BLaER1 treated with 17β-estradiol and CSF1 and Interleukin-3, amounts not matched to agents 10 nM and 100 nM (cell line): Measurements from ENCODE around the gene OAF.
A peak's percentile ranks its signal among the peaks of the same experiment; 100 is the strongest.

ENCODE experiments used
- H3K27ac ChIP-seq, 11 experiments: shearing (Covaris generic); formaldehyde crosslinking; 2 replicates each; pipeline ENCODE4 v1.8.1; 2022
- H3K27me3 ChIP-seq, 11 experiments: shearing (Covaris generic); formaldehyde crosslinking; 2 replicates each; pipeline ENCODE4 v1.8.1; 2022
- H3K36me3 ChIP-seq, 11 experiments: shearing (Covaris generic); formaldehyde crosslinking; 2 replicates each; pipeline ENCODE4 v1.8.1; 2022
- H3K4me1 ChIP-seq, 10 experiments: shearing (Covaris generic); formaldehyde crosslinking; 2 replicates each; pipeline ENCODE4 v1.8.1; 2022
- H3K4me2 ChIP-seq, 11 experiments: shearing (Covaris generic); formaldehyde crosslinking; 2 replicates each; pipeline ENCODE4 v1.8.1; 2022
- H3K4me3 ChIP-seq, 10 experiments: shearing (Covaris generic); formaldehyde crosslinking; 2 replicates each; pipeline ENCODE4 v1.8.1; 2022
- H3K9ac ChIP-seq, 11 experiments: shearing (Covaris generic); formaldehyde crosslinking; 2 replicates each; pipeline ENCODE4 v1.8.1; 2022
- H3K9me3 ChIP-seq, 11 experiments: shearing (Covaris generic); formaldehyde crosslinking; replicated peaks in 1 of 11; 2 replicates each; pipeline ENCODE4 v1.8.1; 2022
- H4K20me1 ChIP-seq, 11 experiments: shearing (Covaris generic); formaldehyde crosslinking; 2 replicates each; pipeline ENCODE4 v1.8.1; 2022
- Cebpa-rat ChIP-seq, 11 experiments: shearing (Covaris generic); IDR thresholded peaks; 2 replicates each; pipeline ENCODE4 v1.8.1; 2022

The OAF gene

GRCh38 chr11:120219938-120220746, 9.3 kb downstream of the OAF start:
- Histone ChIP-seq H3K9me3 (no peaks in the 10 kb centered on the region), H3K9ac (no peak overlapping the region)

GRCh38 chr11:120220747-120221037, 9.9 kb downstream of the OAF start:
- no peak overlapping the region for H3K27ac ChIP-seq
- no peaks in the 10 kb centered on the region for H3K27me3 ChIP-seq
- H3K9me3 ChIP-seq: no peaks in the 10 kb centered on the region
- no peak overlapping the region for H3K4me3 ChIP-seq
- peaks cover 0 to 52% (median 14%) of the 10 kb centered on the region in 11 experiments; a peak in 12 of 22 replicates for H4K20me1 ChIP-seq
- no peak overlapping the region for H3K9ac ChIP-seq
- peaks cover 0 to 39% (median 0%) of the 10 kb centered on the region in 11 experiments; a peak in 5 of 22 replicates for H3K36me3 ChIP-seq
- H3K4me2 ChIP-seq: peak overlapping the region in 1 of 11 experiments; percentile 3; a peak in 1 of 22 replicates
- TF ChIP-seq Cebpa-rat (IDR thresholded peaks at IDR 0.05): no peak
- H3K4me1 ChIP-seq: peaks cover 29 to 63% (median 44%) of the 10 kb centered on the region in 10 experiments

More at GRCh38 chr11:120219938-120220746, 9.3 kb downstream of the OAF start:
- Histone ChIP-seq H3K27me3 (no peaks in the 10 kb centered on the region), H3K36me3 (peaks cover 0 to 43% (median 3%) of the 10 kb centered on the region in 11 experiments; a peak in 6 of 22 replicates), H3K27ac (no peak overlapping the region; a peak in 1 of 22 replicates), H4K20me1 (peaks cover 0 to 58% (median 14%) of the 10 kb centered on the region in 11 experiments; a peak in 12 of 22 replicates), H3K4me2 (peak overlapping the region in 4 of 11 experiments; percentile 5 to 44 (median 22); a peak in 6 of 22 replicates), H3K4me1 (peaks cover 23 to 58% (median 39%) of the 10 kb centered on the region in 10 experiments), H3K4me3 (no peak overlapping the region)
- TF ChIP-seq Cebpa-rat (IDR thresholded peaks at IDR 0.05): no peak

- no peaks in the 10 kb centered on the region for H3K27me3 ChIP-seq
- TF ChIP-seq Cebpa-rat (IDR thresholded peaks at IDR 0.05): no peak
- H3K9ac ChIP-seq: no peak overlapping the region
- H4K20me1 ChIP-seq: peaks cover 0 to 47% (median 14%) of the 10 kb centered on the region in 11 experiments; a peak in 11 of 22 replicates
- no peaks in the 10 kb centered on the region for H3K9me3 ChIP-seq
- peaks cover 0 to 35% (median 0%) of the 10 kb centered on the region in 11 experiments; a peak in 6 of 22 replicates for H3K36me3 ChIP-seq
- H3K27ac ChIP-seq: no peak overlapping the region
- peak overlapping the region in 2 of 11 experiments; percentile 3 to 21; a peak in 2 of 22 replicates for H3K4me2 ChIP-seq
- H3K4me1 ChIP-seq: peaks cover 32 to 69% (median 49%) of the 10 kb centered on the region in 10 experiments
- no peak overlapping the region for H3K4me3 ChIP-seq
Observed at GRCh38 chr11:120221115-120221752, 10.4 kb downstream of the OAF start.

- Histone ChIP-seq H3K4me3 (no peak overlapping the region), H3K27me3 (no peaks in the 10 kb centered on the region), H3K4me1 (peaks cover 32 to 81% (median 57%) of the 10 kb centered on the region in 10 experiments), H3K9ac (no peak overlapping the region; a peak in 1 of 22 replicates), H3K36me3 (peaks cover 0 to 32% (median 0%) of the 10 kb centered on the region in 11 experiments; a peak in 4 of 22 replicates), H3K9me3 (no peaks in the 10 kb centered on the region), H3K4me2 (peak overlapping the region in 7 of 11 experiments; percentile 11 to 93 (median 84); a peak in 11 of 22 replicates), H4K20me1 (peaks cover 0 to 32% (median 6%) of the 10 kb centered on the region in 11 experiments; a peak in 8 of 22 replicates), H3K27ac (peak overlapping the region in 5 of 11 experiments; percentile 0 to 81 (median 16); a peak in 3 of 22 replicates)
- no peak for TF ChIP-seq Cebpa-rat (IDR thresholded peaks at IDR 0.05)
Observed at GRCh38 chr11:120222916-120223315, 12.1 kb downstream of the OAF start.

- peak overlapping the region in 8 of 11 experiments; percentile 16 to 82 (median 74); a peak in 11 of 22 replicates for H3K27ac ChIP-seq
- H3K9me3 ChIP-seq: no peaks in the 10 kb centered on the region
- H4K20me1 ChIP-seq: peaks cover 0 to 24% (median 0%) of the 10 kb centered on the region in 11 experiments; a peak in 4 of 22 replicates
- H3K36me3 ChIP-seq: peaks cover 0 to 24% (median 0%) of the 10 kb centered on the region in 11 experiments; a peak in 4 of 22 replicates
- no peaks in the 10 kb centered on the region for H3K27me3 ChIP-seq
- peaks cover 29 to 77% (median 57%) of the 10 kb centered on the region in 10 experiments for H3K4me1 ChIP-seq
- TF ChIP-seq Cebpa-rat (IDR thresholded peaks at IDR 0.05): no peak
- peak overlapping the region in 2 of 11 experiments; percentile 30 to 33; a peak in 2 of 22 replicates for H3K9ac ChIP-seq
- H3K4me3 ChIP-seq: peak overlapping the region in 1 of 10 experiments; percentile 56; a peak in 1 of 20 replicates
- peak overlapping the region; percentile 72 to 93 (median 81) for H3K4me2 ChIP-seq
Observed at GRCh38 chr11:120223793-120224192, 13.0 kb downstream of the OAF start.

GRCh38 chr11:120224361-120224760, 13.5 kb downstream of the OAF start:
- peaks cover 0 to 24% (median 0%) of the 10 kb centered on the region in 11 experiments; a peak in 4 of 22 replicates for H3K36me3 ChIP-seq
- peaks cover 29 to 73% (median 55%) of the 10 kb centered on the region in 10 experiments for H3K4me1 ChIP-seq
- H3K27ac ChIP-seq: peak overlapping the region in 10 of 11 experiments; percentile 19 to 82 (median 72); a peak in 18 of 22 replicates
- no peak for TF ChIP-seq Cebpa-rat (IDR thresholded peaks at IDR 0.05)
- peak overlapping the region; percentile 72 to 93 (median 81) for H3K4me2 ChIP-seq
- peak overlapping the region in 7 of 11 experiments; percentile 16 to 54 (median 44); a peak in 10 of 22 replicates for H3K9ac ChIP-seq
- H3K9me3 ChIP-seq: no peaks in the 10 kb centered on the region
- peaks cover 0 to 18% (median 0%) of the 10 kb centered on the region in 11 experiments; a peak in 4 of 22 replicates for H4K20me1 ChIP-seq
- peak overlapping the region in 4 of 10 experiments; percentile 20 to 56 (median 28); a peak in 4 of 20 replicates for H3K4me3 ChIP-seq
- no peaks in the 10 kb centered on the region for H3K27me3 ChIP-seq

GRCh38 chr11:120224972-120225909, 14.4 kb downstream of the OAF start:
- Histone ChIP-seq H3K9ac (peak overlapping the region in 6 of 11 experiments; percentile 17 to 54 (median 44); a peak in 9 of 22 replicates), H3K4me3 (peak overlapping the region in 3 of 10 experiments; percentile 26 to 56 (median 31); a peak in 5 of 20 replicates), H4K20me1 (peaks cover 0 to 10% (median 0%) of the 10 kb centered on the region in 11 experiments; a peak in 3 of 22 replicates), H3K27me3 (no peaks in the 10 kb centered on the region), H3K9me3 (no peaks in the 10 kb centered on the region), H3K27ac (peak overlapping the region; percentile 36 to 82 (median 72); a peak in 20 of 22 replicates), H3K4me2 (peak overlapping the region; percentile 72 to 93 (median 81)), H3K36me3 (peaks cover 0 to 18% (median 0%) of the 10 kb centered on the region in 11 experiments; a peak in 4 of 22 replicates), H3K4me1 (peaks cover 29 to 64% (median 50%) of the 10 kb centered on the region in 10 experiments)
- TF ChIP-seq Cebpa-rat (IDR thresholded peaks at IDR 0.05): no peak
